Glutamatergic neuron (in vitro differentiated cells): ENCODE results near the gene CD244. TPM values are rescaled to one million over a fixed set of nuclear protein-coding genes. Genes with fewer than 3 reads are reported as not detected.

ENCODE experiments used
- DNase-seq: peaks from one replicate; pipeline ENCODE4 v3.0.0; 2022
- H3K27ac Mint-ChIP-seq: one replicate; pipeline ENCODE4 v1.8.0; 2020; ENCODE audit warnings: mild to moderate bottlenecking, mixed read lengths, inconsistent platforms; ENCODE audit not compliant: unreplicated experiment
- H3K27me3 Mint-ChIP-seq: one replicate; pipeline ENCODE4 v1.8.0; 2020; ENCODE audit warnings: mild to moderate bottlenecking, moderate library complexity, mixed read lengths, inconsistent platforms; ENCODE audit not compliant: unreplicated experiment
- H3K36me3 Mint-ChIP-seq: one replicate; pipeline ENCODE4 v1.8.0; 2020; ENCODE audit warnings: mild to moderate bottlenecking, mixed read lengths, inconsistent platforms; ENCODE audit not compliant: unreplicated experiment
- H3K4me1 Mint-ChIP-seq: one replicate; pipeline ENCODE4 v1.8.0; 2020; ENCODE audit warnings: mild to moderate bottlenecking, low read depth, mixed read lengths, inconsistent platforms; ENCODE audit not compliant: unreplicated experiment
- H3K4me3 Mint-ChIP-seq: one replicate; pipeline ENCODE4 v1.8.0; 2020; ENCODE audit warnings: mild to moderate bottlenecking, mixed read lengths, inconsistent platforms; ENCODE audit not compliant: unreplicated experiment
- H3K9me3 Mint-ChIP-seq: one replicate; pipeline ENCODE4 v1.8.0; 2020; ENCODE audit warnings: mild to moderate bottlenecking, moderate library complexity, mixed read lengths, inconsistent platforms; ENCODE audit not compliant: unreplicated experiment
- total RNA-seq: library from RNA; stranded (reverse); fragmentation: NEBNext Ultra II Directional; extraction: Animal tissue kit (Norgen Biotek cat#: 25700); gene quantifications from one replicate; pipeline ENCODE4 v1.2.1, GENCODE V29; 2021; ENCODE audit not compliant: unreplicated experiment
- TF ChIP-seq, protein P1 (sequence below): fragments of 200-600 bp; sonication (generic); IDR thresholded peaks from one replicate; pipeline ENCODE4 v1.5.0; 2021; ENCODE audit not compliant: partially characterized antibody, unreplicated experiment

Gene CD244
- total RNA-seq, 1 donor from 2014 or later, result not detected

DNA sequence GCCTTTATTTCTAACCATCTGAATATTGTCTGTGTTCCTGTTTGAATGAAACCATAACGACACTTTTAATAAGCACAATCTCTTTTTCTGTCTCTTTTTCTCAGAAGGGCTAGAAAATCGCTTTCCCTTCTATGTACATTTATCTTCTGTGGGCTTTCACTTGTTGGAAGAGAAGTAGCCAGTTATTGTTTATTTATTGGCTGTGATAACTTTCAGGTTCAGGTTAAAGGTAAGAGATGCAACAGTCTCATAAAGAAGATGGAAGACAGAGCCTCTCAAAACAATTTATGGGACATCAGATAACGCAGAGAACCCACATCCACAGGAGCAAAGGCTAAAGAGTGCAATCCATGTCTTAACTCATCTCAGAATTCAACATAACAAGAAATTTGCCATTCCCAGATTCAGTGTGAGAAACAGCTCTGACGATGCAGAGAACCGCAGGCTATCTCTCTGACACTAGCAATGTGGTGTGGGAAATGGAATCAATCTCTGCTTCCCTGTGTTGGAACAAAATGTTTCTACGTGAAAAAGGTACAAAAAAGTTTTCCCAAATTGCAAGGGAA is 4.1 kb upstream of the CD244 start:
- Mint-ChIP-seq H3K4me1 (no peaks in the 10 kb centered on the region), H3K27ac (no peak overlapping the region), H3K36me3 (no peaks in the 10 kb centered on the region), H3K27me3 (peaks cover 2% of the 10 kb centered on the region), H3K9me3 (no peaks in the 10 kb centered on the region), H3K4me3 (no peak overlapping the region)
- no peak for DNase-seq
- TF ChIP-seq, protein P1, sequence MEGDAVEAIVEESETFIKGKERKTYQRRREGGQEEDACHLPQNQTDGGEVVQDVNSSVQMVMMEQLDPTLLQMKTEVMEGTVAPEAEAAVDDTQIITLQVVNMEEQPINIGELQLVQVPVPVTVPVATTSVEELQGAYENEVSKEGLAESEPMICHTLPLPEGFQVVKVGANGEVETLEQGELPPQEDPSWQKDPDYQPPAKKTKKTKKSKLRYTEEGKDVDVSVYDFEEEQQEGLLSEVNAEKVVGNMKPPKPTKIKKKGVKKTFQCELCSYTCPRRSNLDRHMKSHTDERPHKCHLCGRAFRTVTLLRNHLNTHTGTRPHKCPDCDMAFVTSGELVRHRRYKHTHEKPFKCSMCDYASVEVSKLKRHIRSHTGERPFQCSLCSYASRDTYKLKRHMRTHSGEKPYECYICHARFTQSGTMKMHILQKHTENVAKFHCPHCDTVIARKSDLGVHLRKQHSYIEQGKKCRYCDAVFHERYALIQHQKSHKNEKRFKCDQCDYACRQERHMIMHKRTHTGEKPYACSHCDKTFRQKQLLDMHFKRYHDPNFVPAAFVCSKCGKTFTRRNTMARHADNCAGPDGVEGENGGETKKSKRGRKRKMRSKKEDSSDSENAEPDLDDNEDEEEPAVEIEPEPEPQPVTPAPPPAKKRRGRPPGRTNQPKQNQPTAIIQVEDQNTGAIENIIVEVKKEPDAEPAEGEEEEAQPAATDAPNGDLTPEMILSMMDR, result no peak

DNA sequence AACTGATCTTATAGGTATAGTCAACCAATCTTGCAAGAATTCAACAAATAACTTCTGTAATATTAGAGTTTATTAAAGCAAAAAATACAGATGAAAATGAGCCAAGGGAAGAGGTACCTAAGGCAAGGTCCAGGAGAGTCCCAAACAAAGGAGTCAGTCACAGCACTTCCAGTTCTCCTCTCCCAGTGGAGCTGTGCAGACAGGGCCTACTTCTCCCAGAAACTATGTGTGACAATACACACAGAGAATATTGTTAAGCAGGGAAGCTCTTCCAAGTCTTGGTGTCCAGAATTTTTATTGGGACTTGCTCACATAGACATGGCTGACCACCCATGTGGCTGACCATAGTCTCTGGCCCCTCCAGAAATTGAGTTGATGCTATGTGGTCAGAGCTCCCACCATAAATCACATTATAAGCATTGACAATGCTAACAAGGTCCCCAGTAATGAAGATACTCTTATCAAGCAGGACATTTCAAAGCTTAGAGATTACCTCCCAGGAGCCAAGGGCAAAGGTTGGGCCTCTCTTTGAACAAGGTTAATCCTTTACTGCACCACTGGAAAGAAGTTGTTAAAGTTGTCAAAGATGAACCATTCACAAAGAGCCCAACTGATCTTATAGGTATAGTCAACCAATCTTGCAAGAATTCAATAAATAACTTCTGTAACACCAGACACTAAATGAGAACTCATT is 3.5 kb upstream of the CD244 start:
- H3K36me3 Mint-ChIP-seq, result no peaks in the 10 kb centered on the region
- DNase-seq, result no peak
- H3K4me1 Mint-ChIP-seq, result no peaks in the 10 kb centered on the region
- H3K27ac Mint-ChIP-seq, result no peak overlapping the region
- H3K9me3 Mint-ChIP-seq, result no peaks in the 10 kb centered on the region
- H3K27me3 Mint-ChIP-seq, result peaks cover 3% of the 10 kb centered on the region
- no peak overlapping the region for H3K4me3 Mint-ChIP-seq
- TF ChIP-seq, protein P1, result no peak

DNA sequence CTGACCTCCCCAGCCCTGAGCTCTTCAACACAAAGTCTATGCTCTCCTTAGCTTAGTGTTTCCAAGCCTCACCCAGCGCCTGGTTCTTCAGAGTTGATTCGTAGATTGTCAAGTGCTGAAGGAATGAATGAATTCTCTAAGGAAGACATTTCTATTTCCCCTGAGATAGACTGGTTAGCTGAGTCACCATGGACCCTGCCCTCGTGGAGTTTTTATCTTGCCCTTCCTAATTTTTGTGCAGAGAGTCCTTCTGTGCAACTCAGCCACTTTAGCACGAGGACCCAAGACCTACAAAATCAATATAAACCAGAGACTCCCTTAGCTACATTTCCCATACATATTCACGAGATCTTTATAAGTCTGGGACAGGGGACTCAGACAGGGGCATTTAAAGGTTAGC is 2.6 kb upstream of the CD244 start:
- Mint-ChIP-seq H3K4me3 (no peak overlapping the region), H3K4me1 (no peaks in the 10 kb centered on the region), H3K9me3 (no peaks in the 10 kb centered on the region), H3K27me3 (peaks cover 5% of the 10 kb centered on the region), H3K27ac (no peak overlapping the region), H3K36me3 (no peaks in the 10 kb centered on the region)
- no peak for DNase-seq
- TF ChIP-seq, protein P1, result no peak

DNA sequence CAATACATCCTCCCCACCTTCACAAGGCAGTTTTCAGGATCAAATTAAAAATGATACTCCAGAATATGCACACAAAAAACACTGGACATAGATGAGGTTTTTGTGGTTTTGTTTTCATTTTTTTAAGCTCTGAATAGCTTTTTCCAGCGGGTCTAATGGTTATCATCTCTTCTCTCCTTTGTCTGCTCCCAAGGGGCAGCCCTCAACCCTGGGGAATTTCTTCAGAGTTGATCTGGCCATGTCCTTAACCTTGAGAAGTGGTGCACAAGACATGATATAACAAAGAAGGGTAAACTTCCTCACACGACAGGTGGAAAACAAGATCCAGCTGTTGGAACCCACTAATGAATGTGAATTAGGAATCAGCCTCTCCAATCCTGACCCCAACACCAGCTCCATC is 1.5 kb upstream of the CD244 start:
- H3K9me3 Mint-ChIP-seq, result no peaks in the 10 kb centered on the region
- H3K4me3 Mint-ChIP-seq, result no peak overlapping the region
- no peak for DNase-seq
- H3K4me1 Mint-ChIP-seq, result no peaks in the 10 kb centered on the region
- TF ChIP-seq, protein P1, result no peak
- H3K27me3 Mint-ChIP-seq, result peaks cover 5% of the 10 kb centered on the region
- H3K27ac Mint-ChIP-seq, result no peak overlapping the region
- H3K36me3 Mint-ChIP-seq, result no peaks in the 10 kb centered on the region

DNA sequence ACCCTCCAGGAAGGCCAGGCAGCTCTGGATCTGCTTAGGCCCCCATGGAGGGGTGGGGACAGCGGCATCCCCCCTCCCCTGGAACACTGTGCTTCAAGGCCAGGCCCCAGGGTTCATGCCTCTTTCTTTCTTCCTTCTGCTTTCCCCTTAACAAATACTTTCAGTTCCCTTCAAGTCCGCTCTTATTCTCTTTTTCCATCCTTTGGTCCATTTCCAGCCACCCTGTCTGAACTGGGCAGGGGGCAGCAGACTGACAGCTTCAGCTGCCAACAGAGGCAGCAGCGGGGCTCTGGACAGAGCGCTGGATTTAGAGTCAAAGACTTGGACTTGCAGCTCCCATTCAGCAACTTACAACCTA is 1.1 kb upstream of the CD244 start:
- no peak overlapping the region for H3K27ac Mint-ChIP-seq
- H3K9me3 Mint-ChIP-seq, result peaks cover under 1% of the 10 kb centered on the region
- peaks cover 5% of the 10 kb centered on the region for H3K27me3 Mint-ChIP-seq
- no peaks in the 10 kb centered on the region for H3K36me3 Mint-ChIP-seq
- DNase-seq, result no peak
- H3K4me1 Mint-ChIP-seq, result no peaks in the 10 kb centered on the region
- H3K4me3 Mint-ChIP-seq, result no peak overlapping the region
- TF ChIP-seq, protein P1, result no peak
